ENCODE results near the gene C1orf53. TPM values are rescaled to one million over a fixed set of nuclear protein-coding genes. Genes with fewer than 3 reads are reported as not detected.

The C1orf53 gene
- total RNA-seq, result 3.9 and 5.5 TPM in 2 replicates

GRCh38 chr1:197902454-197903195, at the start of gene C1orf53:
Gene C1orf53, plus strand, starts transcription at chr1:197902630. Its CDS starts 20 bp downstream, at chr1:197902650.

Other genes starting within 250 kb of the C1orf53 start
- gene DENND1B, start 127.2 kb upstream of the C1orf53 start, total RNA-seq, result 5.5 and 6.8 TPM in 2 replicates
- under 0.01 TPM in 1 of 2 replicates, not detected in the other for gene LHX9, start 14.7 kb downstream of the C1orf53 start, total RNA-seq